HUDEP-2 (cell line): Measurements from ENCODE around the gene CYFIP1.

ENCODE experiments used
- DNase-seq, 76 experiments: peaks; one replicate each; lab custom pipeline; 2025; ENCODE audit not compliant: unreplicated experiment in 76 of 76; lab: John Stamatoyannopoulos, UW

Gene CYFIP1

DNA sequence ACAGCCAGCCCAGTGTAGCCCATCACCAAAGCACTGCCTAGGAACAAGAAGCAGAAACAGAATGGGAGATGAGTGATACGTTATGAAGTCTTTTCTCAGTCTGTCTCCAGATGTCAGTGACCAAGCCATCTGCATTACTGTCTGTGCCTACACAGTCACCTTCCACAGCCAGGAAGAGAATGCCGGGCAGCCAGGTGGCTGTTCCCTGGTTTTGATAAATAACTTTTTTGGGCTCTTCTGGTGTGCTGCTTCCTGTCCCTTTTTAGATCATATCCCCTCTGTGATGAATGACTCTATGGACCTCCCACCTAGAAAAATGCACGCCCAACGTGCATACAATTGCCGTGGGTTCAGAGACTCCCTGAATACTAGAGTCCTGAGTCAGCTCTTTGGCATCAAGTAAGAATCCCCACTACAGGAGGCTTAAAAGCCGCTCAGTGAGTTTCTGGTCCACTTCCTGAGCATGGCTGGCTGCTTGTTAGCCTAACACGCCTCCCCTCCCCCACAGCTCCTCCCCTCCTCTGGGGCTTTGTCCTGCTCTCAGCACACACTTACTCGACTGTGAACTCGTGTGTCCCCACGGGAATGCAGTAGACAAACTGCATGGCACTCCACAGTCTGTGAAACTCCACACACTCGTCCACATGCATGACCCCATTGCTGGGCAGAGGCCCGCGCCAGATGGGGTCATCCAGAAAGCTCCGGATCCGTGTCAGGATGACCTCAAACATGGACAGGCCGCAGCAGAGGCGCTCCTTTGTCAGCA is 107.0 kb downstream of the CYFIP1 start:
- no peak for DNase-seq

DNA sequence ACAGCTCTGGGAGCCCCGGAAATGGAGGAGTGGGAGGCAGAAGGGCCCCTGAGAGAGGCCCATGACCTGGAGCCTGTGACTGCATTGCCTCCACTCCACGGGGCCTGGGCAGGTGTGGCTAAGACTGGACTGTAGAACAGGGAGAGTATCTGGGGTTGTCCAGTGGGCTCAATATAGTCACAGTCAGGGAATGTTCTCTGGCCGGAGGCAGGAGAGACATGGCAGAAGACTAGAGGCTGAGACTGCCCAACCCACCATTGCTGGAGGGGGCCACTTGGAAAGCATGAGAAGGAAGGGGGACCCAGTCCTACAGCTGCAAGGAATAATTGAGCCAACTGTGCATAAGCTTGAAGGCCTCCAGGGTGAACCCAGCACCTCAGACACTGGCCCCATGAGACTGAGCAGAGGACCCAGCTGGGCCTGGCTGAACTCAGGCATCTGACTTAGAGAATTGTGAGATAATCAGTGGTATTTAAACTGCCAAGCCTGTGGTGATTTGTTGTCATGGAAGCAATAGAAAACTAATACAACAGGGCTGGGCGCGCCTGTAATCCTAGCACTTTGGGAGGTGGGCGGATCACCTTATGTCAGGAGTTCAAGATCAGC is 108.6 kb downstream of the CYFIP1 start:
- no peak for DNase-seq

DNA sequence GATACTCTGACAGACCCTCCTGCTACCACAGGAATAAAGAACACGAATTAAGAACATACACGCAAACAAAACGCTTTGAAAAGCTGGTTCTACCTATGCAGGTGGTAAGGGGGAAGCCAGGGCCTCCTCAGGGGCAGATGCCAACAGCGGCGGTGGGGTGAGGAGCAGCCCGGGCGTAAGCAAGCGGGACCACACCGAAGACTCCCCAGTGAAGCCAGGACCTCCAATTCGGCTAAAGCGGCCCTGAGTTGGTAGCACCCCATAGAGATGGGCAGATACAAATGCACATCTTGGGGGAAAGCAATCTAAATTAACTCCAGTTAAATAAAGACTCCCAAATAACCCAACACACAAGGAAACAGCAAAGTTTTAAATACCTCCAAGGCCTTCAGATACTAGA is 109.3 kb downstream of the CYFIP1 start:
- no peak for DNase-seq

DNA sequence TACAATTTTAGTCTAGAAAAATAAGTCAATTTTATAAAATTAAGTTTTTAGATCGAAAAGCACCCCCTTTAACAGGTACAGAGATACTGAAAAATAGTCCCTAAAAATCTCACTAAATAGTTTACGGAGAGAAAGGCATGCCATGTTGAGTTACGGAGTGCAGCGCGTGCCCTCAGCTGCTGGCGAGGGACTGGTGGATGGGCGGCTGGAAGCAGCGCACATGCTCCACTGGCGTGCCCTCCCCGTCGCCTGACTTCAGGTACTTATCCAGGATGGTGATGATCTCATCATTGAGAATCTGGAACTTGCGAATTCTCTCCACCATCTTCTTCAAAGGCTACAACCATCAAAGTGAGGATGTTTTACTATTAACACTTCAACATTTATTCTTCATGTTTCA is 110.3 kb downstream of the CYFIP1 start:
- no peak for DNase-seq

DNA sequence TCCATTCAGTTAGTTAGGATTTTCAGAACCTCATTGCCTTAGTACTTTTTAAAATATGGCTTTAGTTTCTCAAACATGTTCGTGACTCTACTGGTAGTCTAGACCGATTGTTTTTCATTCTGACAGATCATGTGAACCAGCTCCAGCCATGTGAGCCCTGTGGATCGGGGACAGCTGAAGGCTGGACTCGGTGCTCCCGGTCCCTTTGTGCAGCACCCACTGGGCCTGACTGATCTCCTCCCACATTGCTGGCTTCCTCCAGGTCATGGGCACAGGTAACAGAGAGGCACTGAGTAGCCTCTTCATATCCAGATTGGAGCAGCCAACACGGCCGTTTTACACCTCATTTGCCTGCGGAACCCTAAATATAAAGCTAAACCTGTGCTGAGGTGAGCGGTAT is 111.2 kb downstream of the CYFIP1 start:
- no peak for DNase-seq

DNA sequence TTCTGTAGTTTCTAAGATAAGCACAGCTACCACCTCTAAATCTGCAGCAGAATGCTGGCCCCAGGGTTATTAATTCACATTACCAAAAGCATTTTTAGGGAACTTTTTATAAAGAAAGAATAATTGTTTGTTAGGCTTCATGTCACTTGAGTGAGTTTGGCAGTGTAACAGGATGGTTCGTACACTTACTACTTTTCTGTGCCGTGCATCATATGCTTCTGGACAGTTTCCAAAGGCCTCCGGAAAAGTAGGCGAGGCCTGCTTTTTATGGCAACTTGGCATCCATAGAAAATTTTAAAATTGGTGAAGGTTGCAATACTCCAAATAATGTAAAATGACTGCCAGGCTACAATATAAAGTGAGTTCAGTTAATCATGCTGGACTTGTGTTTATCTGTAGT is 111.7 kb downstream of the CYFIP1 start:
- no peak for DNase-seq

DNA sequence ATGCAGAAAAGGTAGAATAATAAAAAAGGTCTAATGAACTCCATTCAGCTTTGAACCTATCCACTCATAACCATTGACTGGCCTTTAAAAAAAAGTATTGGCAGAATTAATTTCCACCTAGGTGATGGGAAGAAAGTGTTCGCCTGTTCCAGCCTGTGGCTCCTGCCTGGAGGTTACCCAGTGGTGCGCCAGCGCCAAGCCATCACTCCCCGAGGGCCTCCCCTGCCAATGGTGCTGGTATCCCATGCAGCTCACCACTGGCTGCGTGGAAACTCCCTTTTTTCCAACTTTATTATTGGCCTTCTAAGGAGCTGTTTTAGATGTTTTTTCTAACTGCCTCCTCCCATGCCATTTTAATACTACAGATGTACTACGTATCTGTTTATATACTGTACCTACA is 112.3 kb downstream of the CYFIP1 start:
- no peak for DNase-seq

DNA sequence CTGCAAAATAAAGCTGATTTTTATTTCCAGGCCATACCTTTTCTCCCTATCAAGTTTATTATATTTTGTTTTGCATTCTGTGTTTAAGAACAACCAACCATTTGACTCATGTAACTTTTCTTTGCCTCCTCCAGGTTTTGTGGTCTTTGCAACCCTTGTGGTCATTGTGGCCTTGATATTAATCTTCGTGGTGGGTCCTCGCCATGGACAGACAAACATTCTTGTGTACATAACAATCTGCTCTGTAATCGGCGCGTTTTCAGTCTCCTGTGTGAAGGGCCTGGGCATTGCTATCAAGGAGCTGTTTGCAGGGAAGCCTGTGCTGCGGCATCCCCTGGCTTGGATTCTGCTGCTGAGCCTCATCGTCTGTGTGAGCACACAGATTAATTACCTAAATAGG is 114.1 kb downstream of the CYFIP1 start:
- DNase-seq = peak in 1 of 76 experiments; percentile 5

DNA sequence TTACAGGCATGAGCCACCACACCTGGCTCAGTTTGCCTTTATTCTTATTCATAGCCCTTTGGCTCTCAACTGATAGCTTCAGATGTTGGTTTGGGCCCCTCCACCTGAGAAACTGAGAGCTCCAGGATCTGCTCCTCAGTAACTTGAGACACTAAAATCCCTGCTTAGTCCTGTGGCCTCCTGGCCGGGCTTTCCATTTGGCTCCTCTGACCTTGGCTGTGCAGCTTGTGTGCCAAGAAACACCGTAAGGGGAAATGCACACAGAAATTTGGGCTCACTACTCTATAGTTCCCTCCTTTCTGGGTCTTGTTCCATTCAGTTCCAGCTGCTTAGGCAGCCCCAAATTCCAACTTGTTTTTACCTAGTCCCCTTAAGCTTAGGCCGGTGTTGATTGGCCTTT is 116.8 kb downstream of the CYFIP1 start:
- no peak for DNase-seq

DNA sequence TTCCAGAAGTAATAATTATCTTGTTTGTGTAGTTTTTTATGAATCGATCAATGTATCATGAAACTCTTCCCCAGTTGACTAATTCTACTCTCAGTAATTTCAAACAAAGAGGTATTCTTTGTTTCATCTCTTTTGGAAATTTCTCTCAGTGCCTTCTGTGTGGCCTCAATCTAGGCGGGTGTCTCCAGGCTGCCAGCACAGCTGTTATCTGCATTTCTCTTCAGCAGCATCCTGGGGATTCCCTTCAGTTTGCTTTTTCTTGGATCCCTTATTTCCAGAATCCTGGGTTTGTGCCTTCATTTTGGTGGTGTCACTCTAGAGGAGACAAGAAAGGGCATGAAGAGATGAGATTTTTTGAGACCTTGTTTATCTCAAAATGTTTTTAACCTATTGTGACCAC is 119.0 kb downstream of the CYFIP1 start:
- no peak for DNase-seq

DNA sequence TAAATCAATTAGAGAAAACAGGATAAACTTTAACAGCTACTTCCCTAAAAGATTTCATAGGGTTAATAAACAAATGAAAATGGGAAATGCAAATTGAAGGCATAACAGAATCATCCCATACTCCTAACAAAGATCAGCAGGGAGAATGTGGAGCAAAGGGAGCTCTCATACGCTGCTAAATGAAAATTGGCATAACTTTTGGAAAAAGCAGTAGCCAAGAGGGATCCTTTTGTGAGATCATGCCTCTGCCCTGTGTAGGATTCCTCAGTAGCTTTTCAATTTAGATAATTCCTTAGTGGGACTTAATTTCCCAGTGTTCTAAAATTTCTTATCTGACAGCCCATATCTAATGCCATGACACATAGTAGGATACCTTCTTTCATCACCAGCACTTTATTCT is 123.5 kb downstream of the CYFIP1 start:
- DNase-seq = no peak

DNA sequence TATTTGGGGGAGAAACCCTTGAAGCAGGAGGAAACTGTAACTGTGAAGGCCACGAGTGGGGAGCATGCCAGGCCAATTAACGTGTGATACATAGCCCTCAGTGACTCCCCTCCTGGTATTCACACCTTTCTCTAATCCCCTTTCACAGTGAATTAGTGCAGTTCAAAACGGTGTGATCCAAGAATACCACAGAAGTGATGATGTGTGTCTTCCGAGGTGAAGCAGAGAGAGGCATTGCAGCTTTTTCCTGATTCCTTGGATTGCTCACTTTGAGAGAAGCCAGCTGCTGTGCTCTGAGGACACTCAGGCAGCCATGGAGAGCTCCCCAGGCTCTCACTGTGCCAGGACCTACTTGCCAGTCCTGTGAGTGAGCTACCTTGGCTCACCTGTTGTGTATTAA is 124.4 kb downstream of the CYFIP1 start:
- no peak for DNase-seq

DNA sequence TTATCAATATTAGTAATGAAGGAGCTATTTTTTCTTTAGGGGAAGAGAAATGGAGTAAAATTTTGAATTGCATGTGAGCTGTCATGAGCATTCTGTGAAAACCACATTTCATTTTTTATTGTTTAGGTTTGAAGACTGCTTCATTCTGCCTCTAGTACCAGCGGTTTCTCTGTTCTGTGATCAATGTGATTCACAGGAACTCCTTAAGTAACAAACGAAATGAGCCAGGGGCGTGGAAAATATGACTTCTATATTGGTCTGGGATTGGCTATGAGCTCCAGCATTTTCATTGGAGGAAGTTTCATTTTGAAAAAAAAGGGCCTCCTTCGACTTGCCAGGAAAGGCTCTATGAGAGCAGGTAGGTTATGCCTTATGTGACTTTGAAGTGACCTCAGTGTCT is 128.7 kb downstream of the CYFIP1 start:
- DNase-seq = no peak

DNA sequence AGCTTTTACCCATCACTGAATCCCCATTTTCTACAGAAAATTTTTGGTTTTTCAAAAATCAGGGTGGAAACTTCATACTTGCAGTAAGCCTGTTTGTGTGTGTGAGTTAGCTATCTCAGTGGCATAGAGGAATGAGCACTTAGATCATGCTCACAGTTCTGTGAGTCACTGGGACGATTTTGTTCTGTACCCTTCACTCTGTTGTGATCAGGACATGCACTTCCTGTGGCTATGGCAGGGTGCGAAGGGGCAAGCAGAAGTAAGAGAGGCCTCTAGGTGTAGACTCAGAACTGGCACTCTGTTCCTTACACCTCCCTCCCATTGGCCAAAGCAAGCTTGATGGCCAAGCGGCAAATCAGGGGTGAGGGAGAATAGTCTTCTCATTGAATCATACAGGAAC is 130.1 kb downstream of the CYFIP1 start:
- DNase-seq = no peak

DNA sequence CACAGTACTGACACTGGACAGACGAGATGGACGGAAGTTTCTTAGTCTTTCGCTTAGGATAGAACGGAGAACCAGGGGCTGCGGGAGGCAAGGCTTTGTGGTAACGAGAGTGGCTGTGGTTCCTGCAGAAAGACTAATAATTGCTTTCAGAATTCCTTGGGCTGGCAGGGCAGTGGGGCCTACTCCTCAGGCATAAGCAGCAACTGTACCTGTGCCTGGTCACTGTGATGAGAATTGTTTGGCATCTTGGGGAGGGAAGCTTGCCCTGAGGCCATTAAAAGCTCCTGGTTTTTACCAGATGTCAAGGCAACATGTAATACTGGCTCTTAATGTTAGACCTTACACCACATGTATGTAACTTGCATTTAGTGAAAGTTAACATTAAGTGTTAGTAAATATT is 134.1 kb downstream of the CYFIP1 start:
- no peak for DNase-seq

DNA sequence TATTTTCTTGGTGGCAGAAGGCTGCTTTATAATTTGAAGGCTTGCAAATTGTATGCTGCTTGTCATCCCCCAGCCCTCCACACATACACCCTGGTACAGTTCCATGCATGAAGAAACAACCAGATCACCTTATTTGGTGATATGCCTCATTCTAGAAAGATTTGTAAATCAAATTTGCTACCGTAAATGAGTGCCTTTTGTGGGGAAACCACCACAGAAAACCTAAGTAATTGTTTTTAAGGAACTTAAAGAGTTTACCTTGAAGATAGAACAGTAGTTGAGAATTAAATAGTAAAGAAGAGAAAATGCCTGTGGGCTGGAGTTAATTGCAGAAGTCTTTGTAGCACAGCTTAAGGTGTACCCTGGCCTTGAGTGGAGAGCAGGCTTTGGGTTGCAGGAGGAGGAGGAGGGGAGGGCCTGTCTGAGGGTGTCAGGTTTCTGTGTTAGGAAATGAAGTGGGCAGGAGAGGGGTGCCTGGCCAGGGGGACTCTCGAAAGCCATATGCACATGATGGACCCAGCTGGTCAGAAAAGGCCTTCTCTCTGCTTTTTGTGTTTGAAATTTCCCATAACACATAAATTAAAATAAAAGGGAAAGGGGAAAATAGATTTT is 134.8 kb downstream of the CYFIP1 start:
- no peak for DNase-seq

DNA sequence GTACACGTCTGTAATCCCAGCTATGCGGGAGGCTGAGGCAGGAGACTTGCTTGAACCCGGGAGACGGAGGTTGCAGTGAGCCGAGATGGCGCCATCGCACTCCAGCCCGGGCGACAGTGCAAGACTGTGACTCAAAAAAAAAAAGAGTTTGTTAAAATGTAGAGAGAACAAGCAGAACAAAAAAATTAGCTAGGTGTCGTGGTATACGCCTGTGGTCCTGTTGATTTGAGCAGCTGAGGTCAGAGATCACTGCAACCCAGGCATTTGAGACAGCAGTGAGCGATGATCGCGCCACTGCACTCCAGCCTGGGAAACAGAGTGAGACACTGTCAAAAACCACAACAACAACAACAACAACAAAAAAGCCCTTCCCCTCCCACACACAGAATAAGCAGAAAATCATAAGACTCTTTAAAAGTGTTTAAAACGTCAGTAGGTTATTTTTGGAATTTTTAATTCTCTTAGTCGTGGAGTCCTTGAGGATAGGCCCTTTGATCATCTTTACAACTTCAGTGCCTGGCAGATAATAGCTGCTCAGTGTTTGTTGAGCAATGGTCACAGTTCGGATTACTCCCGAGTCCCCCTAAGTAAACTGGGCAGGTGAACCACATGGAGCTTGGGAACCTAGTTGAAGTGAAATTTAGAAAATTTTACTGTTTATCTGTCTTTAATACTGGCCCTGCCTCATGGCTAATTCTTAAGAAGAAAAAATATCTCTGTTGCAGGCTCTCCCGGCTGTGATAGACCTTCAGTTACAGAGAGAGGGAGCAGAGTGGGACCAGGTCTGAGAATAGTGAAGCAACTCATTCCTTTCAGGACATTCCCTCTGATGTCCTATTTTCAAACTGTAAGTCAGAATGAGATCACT is 135.5 kb downstream of the CYFIP1 start:
- no peak for DNase-seq

DNA sequence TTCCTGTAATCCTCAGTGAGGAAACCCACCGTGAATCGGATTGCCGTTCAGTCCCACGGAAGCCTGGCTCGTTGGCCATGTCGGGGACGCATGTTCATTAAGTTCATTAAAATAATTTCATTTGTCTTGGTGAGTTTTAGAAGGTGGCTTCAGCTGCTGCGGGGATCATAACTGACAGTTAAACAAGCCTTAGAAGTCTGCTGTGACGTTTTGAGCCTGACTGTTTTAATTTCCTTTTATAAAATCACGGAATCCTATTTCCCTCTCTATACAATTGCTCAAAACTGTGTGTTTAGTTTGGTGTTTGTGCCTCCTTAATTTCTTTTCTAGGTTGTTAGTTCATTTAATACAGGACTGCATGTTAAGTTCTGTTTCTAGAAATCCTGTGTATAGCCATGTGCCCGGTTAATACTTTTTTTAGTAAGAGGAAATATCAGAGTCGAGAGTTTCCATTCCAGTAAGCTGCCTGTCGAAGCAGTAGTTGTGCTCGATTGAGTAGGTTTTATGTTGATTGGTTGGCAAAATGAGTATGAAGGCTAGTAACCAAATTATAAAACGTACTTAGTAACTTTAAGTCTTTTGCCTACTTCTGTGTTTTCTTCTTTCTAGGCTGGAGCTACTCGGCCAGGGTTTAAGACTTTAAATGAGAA is 141.0 kb downstream of the CYFIP1 start:
- peak in 1 of 76 experiments; percentile 31 for DNase-seq

DNA sequence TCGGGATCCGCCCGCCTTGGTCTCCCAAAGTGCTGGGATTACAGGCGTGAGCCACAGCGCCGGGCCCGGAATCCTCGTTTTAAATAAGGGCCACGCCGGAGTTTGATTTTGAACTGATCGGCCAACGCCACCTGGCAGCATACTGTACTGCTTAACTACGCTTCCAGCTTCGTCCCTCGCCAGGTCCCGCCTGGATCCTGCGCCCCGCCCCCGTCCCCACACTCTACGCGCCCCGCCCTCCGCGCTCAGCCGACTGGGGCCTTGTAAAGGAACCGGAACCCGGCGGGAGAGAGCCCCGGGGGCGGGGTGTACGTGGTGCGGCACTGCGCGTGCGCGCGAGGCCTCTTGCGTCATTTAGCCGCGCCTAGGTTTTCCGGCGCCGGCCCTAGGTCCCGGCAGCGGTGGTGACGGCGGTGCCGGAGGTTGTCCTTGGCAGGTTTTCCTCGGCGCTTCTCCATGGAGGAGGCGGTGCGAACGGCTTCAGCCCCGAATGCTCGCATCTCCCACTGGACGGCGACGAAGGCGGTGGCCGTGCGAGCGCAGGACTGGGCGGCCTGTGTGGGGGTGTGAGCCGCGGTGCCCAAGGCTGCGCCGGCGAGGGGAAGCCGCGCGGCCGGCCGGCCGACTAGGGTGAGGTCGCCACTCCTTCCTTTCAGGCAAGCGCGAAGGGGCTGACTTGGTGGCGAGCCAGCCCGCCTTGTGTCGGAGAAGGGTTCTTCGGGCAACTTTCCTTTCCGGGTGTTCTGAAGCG is 141.7 kb downstream of the CYFIP1 start, which contains the start of gene NIPA2:
Gene NIPA2, plus strand, starts transcription at position 375 of the 751 bp plus-strand sequence. CDS start 13,066 bp downstream, outside the sequence.
- peak; percentile 55 to 99 (median 96) for DNase-seq

DNA sequence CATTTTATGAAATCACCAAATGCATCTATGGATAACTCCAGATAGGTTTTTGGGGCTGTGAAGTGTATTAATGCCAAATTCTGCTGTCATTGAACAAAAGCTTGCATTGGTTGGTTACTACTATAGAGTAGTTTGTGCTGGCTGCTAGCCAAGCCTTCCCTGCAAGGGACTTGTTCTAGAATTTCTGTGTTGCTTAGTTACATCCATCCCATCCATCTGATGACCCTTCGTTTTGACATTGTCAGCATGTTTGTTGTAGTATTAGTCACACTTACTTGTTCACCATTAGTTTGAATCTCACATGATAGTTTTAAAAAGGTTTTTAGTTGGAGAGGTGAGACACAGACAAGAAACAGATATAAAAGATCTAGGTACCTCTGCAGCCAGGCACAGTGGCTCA is 148.7 kb downstream of the CYFIP1 start:
- no peak for DNase-seq
